Vagina (tissue), 2 donors: Measurements from ENCODE around the gene ZNF423.

Experiments used
- POLR2A ChIP-seq, 2 donors: fragments of 450-650 bp; IDR thresholded peaks; one replicate each; pipeline ENCODE4 v1.6.1; 2017; ENCODE audit warnings: antibody characterized with exemption in 2 of 2, mild to moderate bottlenecking in 2 of 2, moderate library complexity in 2 of 2
- POLR2AphosphoS5 ChIP-seq, 2 donors: sonication (generic); formaldehyde crosslinking; IDR thresholded peaks; one replicate each; pipeline ENCODE4 v1.9.0; 2017; ENCODE audit warnings: antibody characterized with exemption in 2 of 2, mild to moderate bottlenecking in 2 of 2, low read depth in 1 of 2; ENCODE audit not compliant: insufficient read depth in 1 of 2
- TF ChIP-seq, protein P1 (sequence below), 3 experiments: fragments of 450-650 bp in 2 of 3; fragments of 200-600 bp in 1 of 3; sonication (generic) in 1 of 3; IDR thresholded peaks; one replicate each; pipeline ENCODE4 v1.5.1; 2017 to 2019; ENCODE audit warnings: antibody characterized with exemption in 3 of 3, mild to moderate bottlenecking in 2 of 3, moderate library complexity in 2 of 3

GRCh38 chr16:49738832-49739231, 117.1 kb downstream of the ZNF423 start:
- TF ChIP-seq, protein P1, sequence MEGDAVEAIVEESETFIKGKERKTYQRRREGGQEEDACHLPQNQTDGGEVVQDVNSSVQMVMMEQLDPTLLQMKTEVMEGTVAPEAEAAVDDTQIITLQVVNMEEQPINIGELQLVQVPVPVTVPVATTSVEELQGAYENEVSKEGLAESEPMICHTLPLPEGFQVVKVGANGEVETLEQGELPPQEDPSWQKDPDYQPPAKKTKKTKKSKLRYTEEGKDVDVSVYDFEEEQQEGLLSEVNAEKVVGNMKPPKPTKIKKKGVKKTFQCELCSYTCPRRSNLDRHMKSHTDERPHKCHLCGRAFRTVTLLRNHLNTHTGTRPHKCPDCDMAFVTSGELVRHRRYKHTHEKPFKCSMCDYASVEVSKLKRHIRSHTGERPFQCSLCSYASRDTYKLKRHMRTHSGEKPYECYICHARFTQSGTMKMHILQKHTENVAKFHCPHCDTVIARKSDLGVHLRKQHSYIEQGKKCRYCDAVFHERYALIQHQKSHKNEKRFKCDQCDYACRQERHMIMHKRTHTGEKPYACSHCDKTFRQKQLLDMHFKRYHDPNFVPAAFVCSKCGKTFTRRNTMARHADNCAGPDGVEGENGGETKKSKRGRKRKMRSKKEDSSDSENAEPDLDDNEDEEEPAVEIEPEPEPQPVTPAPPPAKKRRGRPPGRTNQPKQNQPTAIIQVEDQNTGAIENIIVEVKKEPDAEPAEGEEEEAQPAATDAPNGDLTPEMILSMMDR (IDR thresholded peaks at IDR 0.05) = no peak
- no peak for TF ChIP-seq POLR2A (IDR thresholded peaks at IDR 0.05)
- TF ChIP-seq POLR2AphosphoS5 (IDR thresholded peaks at IDR 0.05; ENCODE audit: insufficient read depth in 1 of 2, low read depth in 1 of 2) = no peak
